Measurements from ENCODE around the gene SMG7.

SMG7 gene

DNA sequence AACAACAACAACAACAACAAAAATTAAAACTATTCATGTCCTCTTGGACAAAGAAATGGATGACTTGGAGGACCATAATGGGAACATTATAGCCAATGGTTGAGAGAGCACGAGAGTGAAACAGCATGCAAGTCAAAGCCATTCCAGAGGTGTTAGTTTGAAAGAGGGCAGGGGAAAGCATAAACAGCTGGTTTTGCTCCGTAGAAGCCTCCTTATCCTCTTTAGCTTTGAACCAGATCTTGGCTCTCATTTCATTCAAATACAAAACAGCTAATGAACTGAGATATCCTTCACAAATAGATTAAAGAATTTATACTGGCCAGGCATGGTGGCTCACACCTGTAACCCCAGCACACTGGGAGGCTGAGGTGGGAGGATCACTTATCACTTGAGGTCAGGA, 8.7 kb upstream of the SMG7 start (continued):
- TF ChIP-seq, protein P1, sequence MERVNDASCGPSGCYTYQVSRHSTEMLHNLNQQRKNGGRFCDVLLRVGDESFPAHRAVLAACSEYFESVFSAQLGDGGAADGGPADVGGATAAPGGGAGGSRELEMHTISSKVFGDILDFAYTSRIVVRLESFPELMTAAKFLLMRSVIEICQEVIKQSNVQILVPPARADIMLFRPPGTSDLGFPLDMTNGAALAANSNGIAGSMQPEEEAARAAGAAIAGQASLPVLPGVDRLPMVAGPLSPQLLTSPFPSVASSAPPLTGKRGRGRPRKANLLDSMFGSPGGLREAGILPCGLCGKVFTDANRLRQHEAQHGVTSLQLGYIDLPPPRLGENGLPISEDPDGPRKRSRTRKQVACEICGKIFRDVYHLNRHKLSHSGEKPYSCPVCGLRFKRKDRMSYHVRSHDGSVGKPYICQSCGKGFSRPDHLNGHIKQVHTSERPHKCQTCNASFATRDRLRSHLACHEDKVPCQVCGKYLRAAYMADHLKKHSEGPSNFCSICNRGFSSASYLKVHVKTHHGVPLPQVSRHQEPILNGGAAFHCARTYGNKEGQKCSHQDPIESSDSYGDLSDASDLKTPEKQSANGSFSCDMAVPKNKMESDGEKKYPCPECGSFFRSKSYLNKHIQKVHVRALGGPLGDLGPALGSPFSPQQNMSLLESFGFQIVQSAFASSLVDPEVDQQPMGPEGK (tag by site-specific recombination; IDR thresholded peaks at IDR 0.05), result no peak
- TF ChIP-seq SETDB1 (IDR thresholded peaks at IDR 0.05; ENCODE audit: insufficient read length, low read length), result no peak
- TF ChIP-seq, protein P2, sequence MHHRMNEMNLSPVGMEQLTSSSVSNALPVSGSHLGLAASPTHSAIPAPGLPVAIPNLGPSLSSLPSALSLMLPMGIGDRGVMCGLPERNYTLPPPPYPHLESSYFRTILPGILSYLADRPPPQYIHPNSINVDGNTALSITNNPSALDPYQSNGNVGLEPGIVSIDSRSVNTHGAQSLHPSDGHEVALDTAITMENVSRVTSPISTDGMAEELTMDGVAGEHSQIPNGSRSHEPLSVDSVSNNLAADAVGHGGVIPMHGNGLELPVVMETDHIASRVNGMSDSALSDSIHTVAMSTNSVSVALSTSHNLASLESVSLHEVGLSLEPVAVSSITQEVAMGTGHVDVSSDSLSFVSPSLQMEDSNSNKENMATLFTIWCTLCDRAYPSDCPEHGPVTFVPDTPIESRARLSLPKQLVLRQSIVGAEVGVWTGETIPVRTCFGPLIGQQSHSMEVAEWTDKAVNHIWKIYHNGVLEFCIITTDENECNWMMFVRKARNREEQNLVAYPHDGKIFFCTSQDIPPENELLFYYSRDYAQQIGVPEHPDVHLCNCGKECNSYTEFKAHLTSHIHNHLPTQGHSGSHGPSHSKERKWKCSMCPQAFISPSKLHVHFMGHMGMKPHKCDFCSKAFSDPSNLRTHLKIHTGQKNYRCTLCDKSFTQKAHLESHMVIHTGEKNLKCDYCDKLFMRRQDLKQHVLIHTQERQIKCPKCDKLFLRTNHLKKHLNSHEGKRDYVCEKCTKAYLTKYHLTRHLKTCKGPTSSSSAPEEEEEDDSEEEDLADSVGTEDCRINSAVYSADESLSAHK (tag by site-specific recombination; IDR thresholded peaks at IDR 0.05), result no peak
- no peak for TF ChIP-seq KLF8 (tag by site-specific recombination; IDR thresholded peaks at IDR 0.05)
- TF ChIP-seq, protein P3, sequence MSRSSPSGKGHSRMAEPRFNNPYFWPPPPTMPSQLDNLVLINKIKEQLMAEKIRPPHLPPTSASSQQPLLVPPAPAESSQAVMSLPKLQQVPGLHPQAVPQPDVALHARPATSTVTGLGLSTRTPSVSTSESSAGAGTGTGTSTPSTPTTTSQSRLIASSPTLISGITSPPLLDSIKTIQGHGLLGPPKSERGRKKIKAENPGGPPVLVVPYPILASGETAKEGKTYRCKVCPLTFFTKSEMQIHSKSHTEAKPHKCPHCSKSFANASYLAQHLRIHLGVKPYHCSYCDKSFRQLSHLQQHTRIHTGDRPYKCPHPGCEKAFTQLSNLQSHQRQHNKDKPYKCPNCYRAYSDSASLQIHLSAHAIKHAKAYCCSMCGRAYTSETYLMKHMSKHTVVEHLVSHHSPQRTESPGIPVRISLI (tag by site-specific recombination; IDR thresholded peaks at IDR 0.05), result no peak

DNA sequence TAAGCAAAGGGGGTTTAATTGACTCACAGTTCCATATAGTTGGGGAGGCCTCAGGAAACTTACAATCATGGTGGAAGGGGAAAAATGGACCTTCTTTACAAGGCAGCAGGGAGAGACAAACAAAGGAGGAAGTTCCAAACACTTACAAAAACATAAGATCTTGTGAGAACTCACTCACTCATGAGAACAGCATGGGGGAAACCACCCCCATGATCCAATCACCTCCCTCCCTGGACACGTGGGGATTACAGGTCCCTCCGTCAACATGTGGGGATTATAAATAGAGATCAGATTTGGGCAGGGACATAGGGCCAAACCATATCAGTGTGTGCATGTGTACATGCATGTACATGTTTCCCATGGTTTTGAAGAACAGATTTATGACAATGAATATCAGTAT, 5.5 kb upstream of the SMG7 start:
- POLR2A ChIA-PET, result no interaction called here
- CTCF ChIA-PET, result no interaction called here
- Histone ChIP-seq H3K4me1 (ENCODE audit: control insufficient read depth, insufficient read depth, low read length) (0 out of 2 replicates have a peak, but pooled peaks cover 3% of the 10 kb centered on the region), H3K36me3 (ENCODE audit: control insufficient read depth in 2 of 2, insufficient read depth in 1 of 2, low read length in 2 of 2) (no peaks in the 10 kb centered on the region), H3K4me3 (ENCODE audit: low read depth, low read length) (no peak overlapping the region), H3K9me3 (ENCODE audit: control insufficient read depth, insufficient read depth, low read depth, low read length) (no peaks in the 10 kb centered on the region), H3K27ac (ENCODE audit: extremely low read depth, low read depth, low read length) (no peak overlapping the region)
- TF ChIP-seq ZNF433 (tag by site-specific recombination; IDR thresholded peaks at IDR 0.05; ENCODE audit: low read depth) (no peak), ZNF292 (tag by site-specific recombination; IDR thresholded peaks at IDR 0.05; ENCODE audit: borderline replicate concordance, low read depth) (no peak), ZNF501 (tag by site-specific recombination; IDR thresholded peaks at IDR 0.05) (no peak), ZBTB1 (tag by site-specific recombination; IDR thresholded peaks at IDR 0.05) (no peak), SCRT1 (tag by site-specific recombination; IDR thresholded peaks at IDR 0.05; ENCODE audit: borderline replicate concordance) (no peak), ZBTB7A (tag by site-specific recombination; IDR thresholded peaks at IDR 0.05; ENCODE audit: low read depth) (no peak)

DNA sequence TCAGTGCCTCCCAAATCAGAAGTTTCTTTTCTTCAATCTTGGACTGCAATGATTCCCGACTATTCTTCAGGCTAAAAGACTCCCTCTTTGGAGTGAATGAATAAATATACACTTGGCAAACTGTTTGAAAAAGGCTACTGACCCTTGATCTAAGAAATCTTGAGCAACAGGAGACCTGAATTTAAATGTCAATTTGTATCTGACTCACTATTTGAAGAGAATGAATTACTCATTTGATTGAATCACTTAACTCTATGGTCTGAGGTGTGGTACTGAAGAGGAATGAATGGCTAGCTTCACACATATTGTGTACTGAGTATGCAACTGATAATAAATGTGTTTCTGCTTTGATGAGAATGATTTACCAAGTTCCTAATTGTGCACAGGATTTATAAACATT, 4.6 kb upstream of the SMG7 start:
- ChIA-PET POLR2A (no interaction called here), CTCF (interaction anchor here (1.0 kb wide), 1 partner anchor 114 kb away, joined by 4 read pairs; no protein-coding TSS in a partner anchor)
- H3K9me3 ChIP-seq (ENCODE audit: control insufficient read depth, insufficient read depth, low read depth, low read length), result no peaks in the 10 kb centered on the region
- 0 out of 2 replicates have a peak, but pooled peaks cover 3% of the 10 kb centered on the region for H3K4me1 ChIP-seq (ENCODE audit: control insufficient read depth, insufficient read depth, low read length)
- H3K4me3 ChIP-seq (ENCODE audit: low read depth, low read length), result no peak overlapping the region
- H3K36me3 ChIP-seq (ENCODE audit: control insufficient read depth in 2 of 2, insufficient read depth in 1 of 2, low read length in 2 of 2), result no peaks in the 10 kb centered on the region
- H3K27ac ChIP-seq (ENCODE audit: extremely low read depth, low read depth, low read length), result no peak overlapping the region
- no peak for TF ChIP-seq ZNF701 (tag by site-specific recombination; IDR thresholded peaks at IDR 0.05)
- TF ChIP-seq SP3 (tag by site-specific recombination; IDR thresholded peaks at IDR 0.05), result no peak
- TF ChIP-seq SP7 (tag by site-specific recombination; IDR thresholded peaks at IDR 0.05), result no peak
- TF ChIP-seq ZNF112 (tag by site-specific recombination; IDR thresholded peaks at IDR 0.05), result no peak
- TF ChIP-seq ZNF777 (tag by site-specific recombination; IDR thresholded peaks at IDR 0.05; ENCODE audit: borderline replicate concordance), result no peak
- no peak for TF ChIP-seq ZFP41 (tag by site-specific recombination; IDR thresholded peaks at IDR 0.05; ENCODE audit: borderline replicate concordance)
- TF ChIP-seq, protein P4, sequence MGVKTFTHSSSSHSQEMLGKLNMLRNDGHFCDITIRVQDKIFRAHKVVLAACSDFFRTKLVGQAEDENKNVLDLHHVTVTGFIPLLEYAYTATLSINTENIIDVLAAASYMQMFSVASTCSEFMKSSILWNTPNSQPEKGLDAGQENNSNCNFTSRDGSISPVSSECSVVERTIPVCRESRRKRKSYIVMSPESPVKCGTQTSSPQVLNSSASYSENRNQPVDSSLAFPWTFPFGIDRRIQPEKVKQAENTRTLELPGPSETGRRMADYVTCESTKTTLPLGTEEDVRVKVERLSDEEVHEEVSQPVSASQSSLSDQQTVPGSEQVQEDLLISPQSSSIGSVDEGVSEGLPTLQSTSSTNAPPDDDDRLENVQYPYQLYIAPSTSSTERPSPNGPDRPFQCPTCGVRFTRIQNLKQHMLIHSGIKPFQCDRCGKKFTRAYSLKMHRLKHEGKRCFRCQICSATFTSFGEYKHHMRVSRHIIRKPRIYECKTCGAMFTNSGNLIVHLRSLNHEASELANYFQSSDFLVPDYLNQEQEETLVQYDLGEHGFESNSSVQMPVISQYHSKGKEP (tag by site-specific recombination; IDR thresholded peaks at IDR 0.05), result no peak
- no peak for TF ChIP-seq ZEB2 (tag by site-specific recombination; IDR thresholded peaks at IDR 0.05)
- TF ChIP-seq, protein P5, sequence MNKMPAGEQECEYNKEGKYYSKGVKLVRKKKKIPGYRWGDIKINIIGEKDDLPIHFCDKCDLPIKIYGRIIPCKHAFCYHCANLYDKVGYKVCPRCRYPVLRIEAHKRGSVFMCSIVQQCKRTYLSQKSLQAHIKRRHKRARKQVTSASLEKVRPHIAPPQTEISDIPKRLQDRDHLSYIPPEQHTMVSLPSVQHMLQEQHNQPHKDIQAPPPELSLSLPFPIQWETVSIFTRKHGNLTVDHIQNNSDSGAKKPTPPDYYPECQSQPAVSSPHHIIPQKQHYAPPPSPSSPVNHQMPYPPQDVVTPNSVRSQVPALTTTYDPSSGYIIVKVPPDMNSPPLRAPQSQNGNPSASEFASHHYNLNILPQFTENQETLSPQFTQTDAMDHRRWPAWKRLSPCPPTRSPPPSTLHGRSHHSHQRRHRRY (tag by site-specific recombination; IDR thresholded peaks at IDR 0.05), result no peak
- TF ChIP-seq ZBTB48 (tag by site-specific recombination; IDR thresholded peaks at IDR 0.05), result no peak
- TF ChIP-seq, protein P6, sequence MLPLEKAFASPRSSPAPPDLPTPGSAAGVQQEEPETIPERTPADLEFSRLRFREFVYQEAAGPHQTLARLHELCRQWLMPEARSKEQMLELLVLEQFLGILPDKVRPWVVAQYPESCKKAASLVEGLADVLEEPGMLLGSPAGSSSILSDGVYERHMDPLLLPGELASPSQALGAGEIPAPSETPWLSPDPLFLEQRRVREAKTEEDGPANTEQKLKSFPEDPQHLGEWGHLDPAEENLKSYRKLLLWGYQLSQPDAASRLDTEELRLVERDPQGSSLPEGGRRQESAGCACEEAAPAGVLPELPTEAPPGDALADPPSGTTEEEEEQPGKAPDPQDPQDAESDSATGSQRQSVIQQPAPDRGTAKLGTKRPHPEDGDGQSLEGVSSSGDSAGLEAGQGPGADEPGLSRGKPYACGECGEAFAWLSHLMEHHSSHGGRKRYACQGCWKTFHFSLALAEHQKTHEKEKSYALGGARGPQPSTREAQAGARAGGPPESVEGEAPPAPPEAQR (tag by site-specific recombination; IDR thresholded peaks at IDR 0.05), result no peak
- TF ChIP-seq, protein P3 (tag by site-specific recombination; IDR thresholded peaks at IDR 0.05), result no peak
- no peak for TF ChIP-seq ZNF324 (tag by site-specific recombination; IDR thresholded peaks at IDR 0.05)

Data from HEK293 (cell line).